ENCODE results near the gene SFT2D2.

Gene SFT2D2

DNA sequence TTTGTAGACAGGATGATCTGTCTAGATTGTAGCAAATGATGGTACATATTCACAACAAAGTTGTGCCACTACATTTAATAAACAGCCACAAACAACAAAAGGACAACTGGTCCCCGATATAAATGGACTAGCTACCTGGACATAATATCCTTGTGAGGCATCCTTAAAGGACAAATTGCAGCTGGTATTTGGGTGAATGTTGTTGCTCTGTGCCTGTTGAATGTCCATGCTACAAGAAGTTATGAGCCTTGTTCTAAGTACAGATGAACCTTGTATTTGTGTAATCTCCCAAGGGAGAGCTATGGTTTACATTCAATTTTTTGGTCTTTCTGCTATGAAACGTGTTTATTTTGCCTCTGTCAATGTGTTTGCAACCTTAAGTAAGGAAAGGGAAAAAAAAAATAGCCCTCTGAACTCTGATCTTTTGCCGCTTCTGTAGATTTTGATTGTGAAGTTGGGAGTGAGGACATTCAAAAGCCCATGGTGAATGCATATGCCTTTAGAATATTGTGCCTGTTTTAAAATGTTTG is 26.5 kb downstream of the SFT2D2 start:
- Histone ChIP-seq H3K79me2 (ENCODE audit: insufficient read depth, low read length) (peaks cover 33% of the 10 kb centered on the region), H2AFZ (ENCODE audit: low read length) (no peak overlapping the region), H3K9me3 (ENCODE audit: insufficient read depth, low read depth, low read length) (peaks cover 13% of the 10 kb centered on the region; the same call in 1 of the 2 replicates), H3K4me1 (ENCODE audit: insufficient read depth, low read length, poor library complexity, severe bottlenecking) (no peaks in the 10 kb centered on the region), H3F3A (ENCODE audit: low read depth) (no peaks in the 10 kb centered on the region; the same call in 1 of the 2 replicates), H4K20me1 (ENCODE audit: insufficient read depth, low read length, poor library complexity, severe bottlenecking) (peaks cover 8% of the 10 kb centered on the region), H3K9me2 (replicated peaks; ENCODE audit: low read depth, low read length) (no peaks in the 10 kb centered on the region), H3K9ac (ENCODE audit: low read depth, low read length, poor library complexity, severe bottlenecking) (no peak overlapping the region), H3K4me2 (ENCODE audit: low read depth, low read length, poor library complexity, severe bottlenecking) (no peak overlapping the region), H3K36me3 (ENCODE audit: insufficient read depth, low read length) (peaks cover 30% of the 10 kb centered on the region), H3K27me3 (ENCODE audit: insufficient read depth, low read length, poor library complexity, severe bottlenecking) (no peaks in the 10 kb centered on the region), H3K4me3 (ENCODE audit: low read length, poor library complexity, severe bottlenecking) (no peak overlapping the region)
- TF ChIP-seq, protein P1, sequence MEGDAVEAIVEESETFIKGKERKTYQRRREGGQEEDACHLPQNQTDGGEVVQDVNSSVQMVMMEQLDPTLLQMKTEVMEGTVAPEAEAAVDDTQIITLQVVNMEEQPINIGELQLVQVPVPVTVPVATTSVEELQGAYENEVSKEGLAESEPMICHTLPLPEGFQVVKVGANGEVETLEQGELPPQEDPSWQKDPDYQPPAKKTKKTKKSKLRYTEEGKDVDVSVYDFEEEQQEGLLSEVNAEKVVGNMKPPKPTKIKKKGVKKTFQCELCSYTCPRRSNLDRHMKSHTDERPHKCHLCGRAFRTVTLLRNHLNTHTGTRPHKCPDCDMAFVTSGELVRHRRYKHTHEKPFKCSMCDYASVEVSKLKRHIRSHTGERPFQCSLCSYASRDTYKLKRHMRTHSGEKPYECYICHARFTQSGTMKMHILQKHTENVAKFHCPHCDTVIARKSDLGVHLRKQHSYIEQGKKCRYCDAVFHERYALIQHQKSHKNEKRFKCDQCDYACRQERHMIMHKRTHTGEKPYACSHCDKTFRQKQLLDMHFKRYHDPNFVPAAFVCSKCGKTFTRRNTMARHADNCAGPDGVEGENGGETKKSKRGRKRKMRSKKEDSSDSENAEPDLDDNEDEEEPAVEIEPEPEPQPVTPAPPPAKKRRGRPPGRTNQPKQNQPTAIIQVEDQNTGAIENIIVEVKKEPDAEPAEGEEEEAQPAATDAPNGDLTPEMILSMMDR (conservative IDR thresholded peaks at IDR 0.05; ENCODE audit: low read length), result no peak
- TF ChIP-seq EZH2phosphoT487 (IDR thresholded peaks at IDR 0.05; ENCODE audit: borderline replicate concordance), result no peak

DNA sequence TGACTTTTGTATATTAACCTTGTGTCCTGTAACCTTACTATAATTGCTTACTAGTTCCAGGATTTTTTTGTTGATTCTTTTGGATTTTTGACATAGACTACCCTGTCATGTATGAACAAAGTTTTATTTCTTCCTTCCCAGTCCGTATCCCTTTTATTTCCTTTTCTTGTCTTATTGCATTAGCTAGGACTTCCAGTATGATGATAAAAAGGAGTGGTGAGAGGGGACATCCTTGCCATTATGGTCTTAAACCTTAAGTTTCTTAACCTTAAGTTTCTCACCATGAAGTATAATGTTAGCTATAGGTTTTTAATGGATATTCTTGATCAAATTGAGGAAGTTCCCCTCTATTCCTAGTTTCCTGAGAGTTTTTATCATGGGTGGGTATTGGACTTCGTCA is 30.4 kb downstream of the SFT2D2 start:
- Histone ChIP-seq H3K4me1 (ENCODE audit: insufficient read depth, low read length, poor library complexity, severe bottlenecking) (no peaks in the 10 kb centered on the region), H3K27me3 (ENCODE audit: insufficient read depth, low read length, poor library complexity, severe bottlenecking) (no peaks in the 10 kb centered on the region), H3K9ac (ENCODE audit: low read depth, low read length, poor library complexity, severe bottlenecking) (no peak overlapping the region), H3K9me2 (replicated peaks; ENCODE audit: low read depth, low read length) (no peaks in the 10 kb centered on the region), H3F3A (ENCODE audit: low read depth) (no peaks in the 10 kb centered on the region; the same call in 1 of the 2 replicates), H4K20me1 (ENCODE audit: insufficient read depth, low read length, poor library complexity, severe bottlenecking) (peaks cover 4% of the 10 kb centered on the region), H2AFZ (ENCODE audit: low read length) (no peak overlapping the region), H3K4me3 (ENCODE audit: low read length, poor library complexity, severe bottlenecking) (no peak overlapping the region), H3K79me2 (ENCODE audit: insufficient read depth, low read length) (peaks cover 6% of the 10 kb centered on the region; the same call in 1 of the 2 replicates), H3K4me2 (ENCODE audit: low read depth, low read length, poor library complexity, severe bottlenecking) (no peak overlapping the region), H3K36me3 (ENCODE audit: insufficient read depth, low read length) (peaks cover 13% of the 10 kb centered on the region), H3K9me3 (ENCODE audit: insufficient read depth, low read depth, low read length) (peaks cover 13% of the 10 kb centered on the region; the same call in 1 of the 2 replicates)
- TF ChIP-seq, protein P1 (conservative IDR thresholded peaks at IDR 0.05; ENCODE audit: low read length), result no peak
- no peak for TF ChIP-seq EZH2phosphoT487 (IDR thresholded peaks at IDR 0.05; ENCODE audit: borderline replicate concordance)

DNA sequence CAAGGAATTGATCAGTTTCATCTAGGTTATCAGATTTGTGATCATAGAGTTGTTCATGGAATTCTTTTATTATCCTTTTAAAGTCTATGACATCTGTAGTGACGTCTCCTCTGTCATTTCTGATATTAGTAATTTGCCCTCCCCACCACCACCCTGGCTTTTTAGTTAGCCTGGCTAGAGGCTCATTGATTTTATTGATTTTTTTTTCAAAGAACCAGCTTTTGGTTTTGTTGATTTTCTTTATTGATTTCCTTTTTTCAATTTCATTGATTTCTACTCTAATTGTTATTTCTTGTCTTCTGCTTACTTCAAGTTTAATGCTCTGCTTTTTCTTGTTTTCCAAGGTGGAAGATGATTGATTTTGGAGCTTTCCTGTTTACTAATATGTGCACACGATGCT is 31.6 kb downstream of the SFT2D2 start:
- peaks cover 5% of the 10 kb centered on the region; the same call in 1 of the 2 replicates for H3K36me3 ChIP-seq (ENCODE audit: insufficient read depth, low read length)
- H3F3A ChIP-seq (ENCODE audit: low read depth), result no peaks in the 10 kb centered on the region; the same call in 1 of the 2 replicates
- no peak overlapping the region for H3K4me3 ChIP-seq (ENCODE audit: low read length, poor library complexity, severe bottlenecking)

More for the DNA sequence above, 31.6 kb downstream of the SFT2D2 start:
- Histone ChIP-seq H3K9me3 (ENCODE audit: insufficient read depth, low read depth, low read length) (peaks cover 13% of the 10 kb centered on the region; the same call in 1 of the 2 replicates), H3K4me1 (ENCODE audit: insufficient read depth, low read length, poor library complexity, severe bottlenecking) (no peaks in the 10 kb centered on the region), H2AFZ (ENCODE audit: low read length) (no peak overlapping the region), H3K4me2 (ENCODE audit: low read depth, low read length, poor library complexity, severe bottlenecking) (no peak overlapping the region), H3K79me2 (ENCODE audit: insufficient read depth, low read length) (no peaks in the 10 kb centered on the region), H3K9ac (ENCODE audit: low read depth, low read length, poor library complexity, severe bottlenecking) (no peak overlapping the region), H4K20me1 (ENCODE audit: insufficient read depth, low read length, poor library complexity, severe bottlenecking) (no peaks in the 10 kb centered on the region), H3K9me2 (replicated peaks; ENCODE audit: low read depth, low read length) (no peaks in the 10 kb centered on the region), H3K27me3 (ENCODE audit: insufficient read depth, low read length, poor library complexity, severe bottlenecking) (no peaks in the 10 kb centered on the region)
- TF ChIP-seq EZH2phosphoT487 (IDR thresholded peaks at IDR 0.05; ENCODE audit: borderline replicate concordance), result no peak
- TF ChIP-seq, protein P1 (conservative IDR thresholded peaks at IDR 0.05; ENCODE audit: low read length), result no peak

Measured in Loucy (cell line).